ENCODE measurements around the gene TSPAN9. TPM values are rescaled to one million over a fixed set of nuclear protein-coding genes. Genes with fewer than 3 reads are reported as not detected.

Gene TSPAN9
- total and polyA plus RNA-seq, 9 donors, result 24.9 to 72.3 (median 55.7) TPM

DNA sequence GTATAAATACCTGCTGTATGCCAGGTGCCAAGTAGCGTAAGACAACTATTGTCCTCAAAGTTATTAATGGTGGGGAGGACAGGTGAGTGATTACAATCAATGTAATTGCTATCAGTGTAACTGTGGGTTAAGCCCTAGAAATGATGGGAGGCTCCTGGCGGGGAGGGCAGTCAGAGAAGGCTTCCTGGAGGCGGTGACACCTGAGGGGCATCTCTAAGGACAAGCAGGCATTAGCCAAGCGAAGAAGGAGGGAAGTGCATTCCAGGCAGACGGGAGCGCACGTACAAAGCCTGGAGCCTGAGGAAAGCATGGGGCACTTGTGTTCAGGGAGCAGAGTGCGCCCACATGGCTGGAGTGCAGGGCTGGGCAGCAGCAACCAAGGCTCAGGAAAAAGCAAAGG lies 230.9 kb downstream of the TSPAN9 start:
- no peak for DNase-seq
- TF ChIP-seq EP300 (IDR thresholded peaks at IDR 0.05) (no peak), POLR2A (IDR thresholded peaks at IDR 0.05) (no peak)
- TF ChIP-seq, protein P1, sequence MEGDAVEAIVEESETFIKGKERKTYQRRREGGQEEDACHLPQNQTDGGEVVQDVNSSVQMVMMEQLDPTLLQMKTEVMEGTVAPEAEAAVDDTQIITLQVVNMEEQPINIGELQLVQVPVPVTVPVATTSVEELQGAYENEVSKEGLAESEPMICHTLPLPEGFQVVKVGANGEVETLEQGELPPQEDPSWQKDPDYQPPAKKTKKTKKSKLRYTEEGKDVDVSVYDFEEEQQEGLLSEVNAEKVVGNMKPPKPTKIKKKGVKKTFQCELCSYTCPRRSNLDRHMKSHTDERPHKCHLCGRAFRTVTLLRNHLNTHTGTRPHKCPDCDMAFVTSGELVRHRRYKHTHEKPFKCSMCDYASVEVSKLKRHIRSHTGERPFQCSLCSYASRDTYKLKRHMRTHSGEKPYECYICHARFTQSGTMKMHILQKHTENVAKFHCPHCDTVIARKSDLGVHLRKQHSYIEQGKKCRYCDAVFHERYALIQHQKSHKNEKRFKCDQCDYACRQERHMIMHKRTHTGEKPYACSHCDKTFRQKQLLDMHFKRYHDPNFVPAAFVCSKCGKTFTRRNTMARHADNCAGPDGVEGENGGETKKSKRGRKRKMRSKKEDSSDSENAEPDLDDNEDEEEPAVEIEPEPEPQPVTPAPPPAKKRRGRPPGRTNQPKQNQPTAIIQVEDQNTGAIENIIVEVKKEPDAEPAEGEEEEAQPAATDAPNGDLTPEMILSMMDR (IDR thresholded peaks at IDR 0.05), result no peak
- H3K36me3 ChIP-seq, result no peaks in the 10 kb centered on the region
- intact Hi-C loops (cut with DNase I), result loop anchor here in 3 of 4 donors (10.0 kb wide), 5 partner anchors 337 to 967 kb away; partner anchors contain the start of gene CCND2 (in 1 of the 3)
- H3K9me3 ChIP-seq, result no peaks in the 10 kb centered on the region
- no peaks in the 10 kb centered on the region for H3K4me1 ChIP-seq (ENCODE audit: insufficient read depth)
- H3K27me3 ChIP-seq, result no peaks in the 10 kb centered on the region
- WGBS, 3 donors, result 81 to 85% (median 82%) methylated on average over 8 of the region's 8 CpGs
- no peak overlapping the region for H3K27ac ChIP-seq
- no peak overlapping the region for H3K4me3 ChIP-seq

DNA sequence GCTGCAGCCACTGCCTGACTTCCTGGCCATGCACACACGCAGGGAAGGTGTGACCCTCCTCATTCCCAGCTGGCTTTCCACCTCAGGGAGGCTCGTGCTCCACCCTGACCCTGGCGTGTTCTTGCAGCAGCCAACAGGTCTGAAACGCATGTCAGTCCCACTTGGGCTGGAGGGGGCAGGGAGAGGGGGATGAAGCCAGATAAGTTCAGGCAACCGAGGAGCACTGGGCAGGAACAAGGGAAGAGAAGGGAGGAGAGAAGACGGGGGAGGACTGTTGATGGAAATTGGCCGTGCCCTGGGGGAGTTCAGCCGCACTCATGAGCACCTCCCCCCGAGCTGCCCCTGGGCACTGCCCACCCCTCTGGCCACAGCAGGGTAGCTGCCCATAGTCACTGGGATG lies 231.4 kb downstream of the TSPAN9 start:
- WGBS, 3 donors, result 46 to 54% (median 52%) methylated on average over 9 of the region's 9 CpGs
- H3K4me3 ChIP-seq, result no peak overlapping the region
- TF ChIP-seq, protein P1 (IDR thresholded peaks at IDR 0.05), result no peak
- no peak for TF ChIP-seq POLR2A (IDR thresholded peaks at IDR 0.05)
- no peak for TF ChIP-seq EP300 (IDR thresholded peaks at IDR 0.05)
- no peaks in the 10 kb centered on the region for H3K27me3 ChIP-seq
- no peak overlapping the region for H3K27ac ChIP-seq
- no peak for DNase-seq
- no peaks in the 10 kb centered on the region for H3K4me1 ChIP-seq (ENCODE audit: insufficient read depth)
- intact Hi-C loops (cut with DNase I), result loop anchor here in 3 of 4 donors (10.0 kb wide), 5 partner anchors 336 to 966 kb away; partner anchors contain the start of gene CCND2 (in 1 of the 3)
- no peaks in the 10 kb centered on the region for H3K36me3 ChIP-seq
- no peaks in the 10 kb centered on the region for H3K9me3 ChIP-seq

DNA sequence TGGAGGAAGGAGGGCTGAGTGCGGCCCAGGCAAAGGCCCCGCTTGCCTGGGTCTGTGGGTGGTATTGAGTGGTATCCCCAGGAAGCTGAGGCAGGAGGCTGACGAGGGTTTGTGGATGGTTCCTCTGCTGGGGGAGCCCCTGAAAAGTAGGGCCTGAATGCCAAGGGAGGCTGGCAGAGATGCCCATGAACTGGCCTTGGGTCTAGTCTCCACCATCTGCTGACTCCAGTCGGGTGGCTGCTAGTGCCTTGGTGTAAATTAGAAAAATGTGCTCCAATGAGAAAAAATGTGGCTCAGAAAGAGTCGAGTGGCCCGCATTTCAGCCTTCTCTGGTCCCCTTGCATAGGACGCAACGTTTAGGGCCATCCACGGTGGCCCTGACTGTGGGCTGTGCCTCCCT lies 232.6 kb downstream of the TSPAN9 start:
- 88 to 94% (median 90%) methylated on average over 9 of the region's 9 CpGs for WGBS, 3 donors
- no peak for TF ChIP-seq EP300 (IDR thresholded peaks at IDR 0.05)
- TF ChIP-seq, protein P1 (IDR thresholded peaks at IDR 0.05), result no peak
- Histone ChIP-seq H3K27me3 (no peaks in the 10 kb centered on the region), H3K4me1 (ENCODE audit: insufficient read depth) (no peaks in the 10 kb centered on the region), H3K36me3 (no peaks in the 10 kb centered on the region), H3K4me3 (no peak overlapping the region), H3K9me3 (no peaks in the 10 kb centered on the region), H3K27ac (no peak overlapping the region)
- intact Hi-C loops (cut with DNase I), result loop anchor here in 3 of 4 donors (10.0 kb wide), 5 partner anchors 335 to 965 kb away; partner anchors contain the start of gene CCND2 (in 1 of the 3)
- no peak for DNase-seq

DNA sequence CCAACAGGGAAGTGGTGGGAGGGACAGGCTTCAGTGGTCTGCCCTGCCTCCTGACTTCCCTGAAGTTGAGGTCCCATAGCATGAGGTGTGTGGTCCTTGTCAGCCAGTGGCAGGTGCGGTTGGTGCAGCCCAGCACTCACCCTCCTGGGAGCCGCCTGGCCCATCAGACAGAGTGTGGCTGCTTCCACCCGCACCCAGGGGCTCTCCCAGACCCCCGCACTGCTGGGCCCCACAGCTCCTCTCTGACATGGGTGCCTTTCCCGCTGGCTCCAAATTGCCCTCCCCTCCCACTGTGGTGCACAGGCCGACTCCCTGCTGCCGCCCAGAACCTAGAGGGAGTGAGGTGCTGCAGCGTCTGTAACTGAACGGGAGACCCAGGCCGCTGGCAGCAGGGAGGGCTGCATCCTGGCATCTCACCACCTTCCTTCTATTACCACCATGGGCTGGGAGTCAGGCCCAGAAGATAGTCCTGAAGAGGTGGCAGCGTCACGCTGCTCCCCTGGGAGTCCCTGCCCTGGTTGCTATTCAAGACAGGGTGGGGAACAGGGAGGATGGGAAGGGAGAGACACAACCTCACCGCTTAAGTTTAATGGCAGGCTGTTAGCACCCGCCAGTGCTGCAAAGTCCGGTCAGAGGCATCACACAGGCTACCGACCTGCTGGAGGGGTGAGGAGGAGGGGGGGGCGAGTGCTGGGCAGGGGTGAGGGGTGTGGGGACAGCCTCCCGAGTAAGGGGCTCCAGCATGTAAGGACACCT lies 233.3 kb downstream of the TSPAN9 start:
- Histone ChIP-seq H3K36me3 (no peaks in the 10 kb centered on the region), H3K4me1 (ENCODE audit: insufficient read depth) (peaks cover under 1% of the 10 kb centered on the region), H3K9me3 (no peaks in the 10 kb centered on the region), H3K27ac (no peak overlapping the region), H3K27me3 (no peaks in the 10 kb centered on the region), H3K4me3 (no peak overlapping the region)
- TF ChIP-seq, protein P1 (IDR thresholded peaks at IDR 0.05), result no peak
- TF ChIP-seq EP300 (IDR thresholded peaks at IDR 0.05) (no peak), POLR2A (IDR thresholded peaks at IDR 0.05) (no peak)
- WGBS, 3 donors, result 89 to 92% (median 92%) methylated on average over 18 of the region's 18 CpGs
- intact Hi-C loops (cut with DNase I), result no loop called here
- no peak for DNase-seq
